ENCODE results near the gene LRRC70.

LRRC70 gene

GRCh38 chr5:62575066-62575465, 3.6 kb upstream of the LRRC70 start:
- no peak for DNase-seq (ENCODE audit: low read depth in 2 of 2)

- DNase-seq (ENCODE audit: low read depth in 2 of 2), result no peak
Measured at GRCh38 chr5:62575489-62575888, 3.1 kb upstream of the LRRC70 start.

GRCh38 chr5:62576570-62577170, 1.9 kb upstream of the LRRC70 start:
- DNase-seq (ENCODE audit: low read depth in 2 of 2), result no peak

- DNase-seq (ENCODE audit: low read depth in 2 of 2), result no peak
Measured at GRCh38 chr5:62577488-62577887, 1.1 kb upstream of the LRRC70 start.

- DNase-seq (ENCODE audit: low read depth in 2 of 2), result no peak
Measured at GRCh38 chr5:62579761-62580160, 1.1 kb downstream of the LRRC70 start.

- DNase-seq (ENCODE audit: low read depth in 2 of 2), result no peak
Measured at GRCh38 chr5:62581836-62582597, 3.4 kb downstream of the LRRC70 start.

GRCh38 chr5:62584391-62584790, 5.8 kb downstream of the LRRC70 start:
- no peak for DNase-seq (ENCODE audit: low read depth in 2 of 2)

- DNase-seq (ENCODE audit: low read depth in 2 of 2), result no peak
Measured at GRCh38 chr5:62585306-62585705, 6.7 kb downstream of the LRRC70 start.

- no peak for DNase-seq (ENCODE audit: low read depth in 2 of 2)
Measured at GRCh38 chr5:62585751-62586150, 7.1 kb downstream of the LRRC70 start.

- DNase-seq (ENCODE audit: low read depth in 2 of 2), result no peak
Measured at GRCh38 chr5:62587737-62588136, 9.1 kb downstream of the LRRC70 start.

GRCh38 chr5:62588668-62589067, 10.0 kb downstream of the LRRC70 start:
- DNase-seq (ENCODE audit: low read depth in 2 of 2), result no peak

- DNase-seq (ENCODE audit: low read depth in 2 of 2), result no peak
Measured at GRCh38 chr5:62589504-62589903, 10.9 kb downstream of the LRRC70 start.

GRCh38 chr5:62590387-62590786, 11.8 kb downstream of the LRRC70 start:
- no peak for DNase-seq (ENCODE audit: low read depth in 2 of 2)

GRCh38 chr5:62592558-62592957, 13.9 kb downstream of the LRRC70 start:
- DNase-seq (ENCODE audit: low read depth in 2 of 2), result no peak

GRCh38 chr5:62593331-62593730, 14.7 kb downstream of the LRRC70 start:
- DNase-seq (ENCODE audit: low read depth in 2 of 2), result no peak

- DNase-seq (ENCODE audit: low read depth in 2 of 2), result no peak
Measured at GRCh38 chr5:62594364-62594984, 15.9 kb downstream of the LRRC70 start.

GRCh38 chr5:62596096-62596495, 17.5 kb downstream of the LRRC70 start:
- DNase-seq (ENCODE audit: low read depth in 2 of 2), result no peak

GRCh38 chr5:62596691-62597090, 18.1 kb downstream of the LRRC70 start:
- no peak for DNase-seq (ENCODE audit: low read depth in 2 of 2)

- DNase-seq (ENCODE audit: low read depth in 2 of 2), result no peak
Measured at GRCh38 chr5:62597314-62597713, 18.7 kb downstream of the LRRC70 start.

- no peak for DNase-seq (ENCODE audit: low read depth in 2 of 2)
Measured at GRCh38 chr5:62600560-62601252, 22.1 kb downstream of the LRRC70 start.

- DNase-seq (ENCODE audit: low read depth in 2 of 2), result no peak
Measured at GRCh38 chr5:62603934-62604333, 25.3 kb downstream of the LRRC70 start.

- DNase-seq (ENCODE audit: low read depth in 2 of 2), result no peak
Measured at GRCh38 chr5:62605638-62606037, 27.0 kb downstream of the LRRC70 start.

- no peak for DNase-seq (ENCODE audit: low read depth in 2 of 2)
Measured at GRCh38 chr5:62606878-62607277, 28.3 kb downstream of the LRRC70 start.
